ENCODE measurements around the gene PFKFB4. TPM values are rescaled to one million over a fixed set of nuclear protein-coding genes. Genes with fewer than 3 reads are reported as not detected.

Gene PFKFB4
- 19.2 TPM for total RNA-seq

GRCh38 chr3:48556796-48557626 lies at the start of gene PFKFB4:
Gene PFKFB4, minus strand, starts transcription at chr3:48556803. Its CDS starts 26 bp downstream, at chr3:48556777.
- DNase-seq = peak; percentile 99

- peak; percentile 28 for DNase-seq
These were observed 45.0 kb upstream of the PFKFB4 start for GRCh38 chr3:48601622-48601994.

- DNase-seq = no peak
These were observed 44.4 kb upstream of the PFKFB4 start for GRCh38 chr3:48600711-48601621.

- DNase-seq = no peak
These were observed 43.1 kb upstream of the PFKFB4 start for GRCh38 chr3:48599509-48600285.

GRCh38 chr3:48599077-48599501 lies 42.5 kb upstream of the PFKFB4 start:
- DNase-seq = no peak

- no peak for DNase-seq
These were observed 41.9 kb upstream of the PFKFB4 start for GRCh38 chr3:48598323-48599076.

- no peak for DNase-seq
These were observed 40.8 kb upstream of the PFKFB4 start for GRCh38 chr3:48597408-48597800.

GRCh38 chr3:48596676-48597407 lies 40.2 kb upstream of the PFKFB4 start:
- no peak for DNase-seq

GRCh38 chr3:48596157-48596556 lies 39.6 kb upstream of the PFKFB4 start:
- no peak for DNase-seq

GRCh38 chr3:48595526-48596121 lies 39.0 kb upstream of the PFKFB4 start:
- no peak for DNase-seq

- no peak for DNase-seq
These were observed 38.5 kb upstream of the PFKFB4 start, which contains the start of gene COL7A1 for GRCh38 chr3:48595075-48595525. Gene COL7A1, minus strand, starts transcription at chr3:48595329. Its CDS starts 170 bp downstream, at chr3:48595159.

GRCh38 chr3:48594417-48595049 lies 37.9 kb upstream of the PFKFB4 start:
- no peak for DNase-seq

GRCh38 chr3:48593337-48593736 lies 36.7 kb upstream of the PFKFB4 start:
- no peak for DNase-seq

- no peak for DNase-seq
These were observed 36.0 kb upstream of the PFKFB4 start for GRCh38 chr3:48592519-48593087.

GRCh38 chr3:48591886-48592518 lies 35.4 kb upstream of the PFKFB4 start:
- no peak for DNase-seq

- DNase-seq = no peak
These were observed 34.8 kb upstream of the PFKFB4 start for GRCh38 chr3:48591436-48591835.

- DNase-seq = no peak
These were observed 31.6 kb upstream of the PFKFB4 start for GRCh38 chr3:48588230-48588629.

- DNase-seq = no peak
These were observed 31.1 kb upstream of the PFKFB4 start for GRCh38 chr3:48587686-48588085.

GRCh38 chr3:48585411-48585810 lies 28.8 kb upstream of the PFKFB4 start:
- no peak for DNase-seq
